GM19025 (cell line): Measurements from ENCODE around the gene RIPOR2.
"Not testable (repeated sequence)": the region's sequence is repeated elsewhere in the genome, so short reads cannot be mapped to it uniquely, and the experiment has no call there.

Experiments
- ATAC-seq: cut with Tn5 transposase; IDR thresholded peaks from one replicate; pipeline ENCODE4 v1.9.1; 2021; ENCODE audit warnings: mild to moderate bottlenecking, low read depth, moderate library complexity; ENCODE audit not compliant: unreplicated experiment

The RIPOR2 gene

GRCh38 chr6:24953726-24954125, 18.0 kb upstream of the RIPOR2 start:
- ATAC-seq, result no peak

GRCh38 chr6:24951811-24952299, 16.1 kb upstream of the RIPOR2 start:
- ATAC-seq, result no peak

DNA sequence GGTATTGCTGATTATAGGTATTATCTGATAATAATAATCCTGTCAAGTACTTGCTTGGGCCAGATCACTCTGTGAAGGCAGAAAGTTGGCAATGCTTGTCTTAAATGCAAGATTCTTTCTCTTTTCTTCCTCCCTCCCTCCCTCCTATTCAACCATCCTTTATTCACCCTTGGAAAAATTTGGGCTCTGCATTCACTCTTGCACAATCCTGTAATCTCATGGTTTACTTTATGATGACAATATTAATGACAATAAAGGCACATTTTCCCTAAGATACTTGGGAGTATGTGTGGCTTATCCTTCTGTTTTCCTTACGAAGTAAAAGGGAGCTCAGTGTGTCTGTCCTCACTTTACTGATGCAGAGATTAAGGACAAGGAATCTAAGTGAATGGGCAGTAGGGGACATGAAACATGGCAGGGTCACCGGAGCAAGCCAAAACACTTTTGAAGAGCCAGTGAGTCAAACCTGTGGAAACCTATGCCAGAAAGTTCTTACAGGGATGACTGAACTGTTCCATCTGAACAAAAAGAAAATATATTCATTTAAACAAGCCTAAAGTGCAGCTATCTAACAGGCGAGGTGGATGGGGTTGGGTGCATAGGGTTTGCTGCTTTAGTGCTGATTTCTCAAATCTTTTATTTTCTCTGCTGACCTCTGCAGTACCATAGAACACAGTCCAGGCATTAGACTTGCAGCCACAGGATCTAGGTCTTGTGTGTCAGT, 14.6 kb upstream of the RIPOR2 start:
- ATAC-seq, result no peak

DNA sequence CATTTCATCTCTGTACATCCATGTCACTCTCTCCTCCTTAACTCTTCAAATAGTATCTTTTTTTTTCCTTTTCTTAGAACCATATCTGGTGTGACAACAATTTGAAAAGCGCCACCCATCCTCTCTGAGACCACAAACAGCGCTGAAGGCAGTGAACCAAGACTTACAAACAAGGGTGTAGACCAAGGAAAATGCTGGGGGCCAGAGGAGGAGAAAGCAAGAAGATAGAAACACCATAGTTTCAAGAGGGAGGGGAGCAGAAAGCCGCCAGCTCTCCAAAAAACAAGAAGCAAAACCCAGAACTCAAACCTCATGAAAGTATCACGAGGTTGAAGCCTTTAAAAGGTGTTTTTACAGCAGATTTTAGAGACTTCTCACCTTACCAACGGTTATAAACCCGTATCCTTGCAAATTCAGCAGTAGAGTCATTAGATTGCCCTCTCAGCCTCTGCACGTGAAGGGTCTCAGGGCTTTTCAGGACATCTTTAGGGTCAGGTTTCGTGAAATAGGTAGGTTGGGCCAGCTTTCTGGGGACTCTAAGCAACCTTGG, 13.3 kb upstream of the RIPOR2 start:
- ATAC-seq, result peak; percentile 93

GRCh38 chr6:24948261-24948660, 12.5 kb upstream of the RIPOR2 start:
- ATAC-seq, result not testable (repeated sequence)

DNA sequence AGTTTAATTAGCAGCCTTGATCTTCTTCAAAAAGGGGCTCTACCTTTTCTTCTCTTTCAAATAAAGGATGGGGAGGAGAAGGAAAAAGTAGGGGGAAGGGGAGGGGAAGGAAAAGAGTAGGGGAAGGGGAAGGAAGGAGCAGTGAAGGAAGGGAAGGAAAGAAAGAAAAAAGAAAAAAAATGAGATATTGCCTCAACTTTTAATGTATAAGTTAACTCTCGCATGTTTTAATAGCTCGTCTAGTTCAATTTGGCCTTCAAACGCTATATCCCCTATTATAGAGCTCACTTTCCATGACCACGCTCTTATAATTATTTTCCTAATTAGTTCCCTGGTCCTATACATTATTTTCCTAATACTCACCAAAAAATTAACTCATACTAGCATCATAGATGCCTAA, 11.9 kb upstream of the RIPOR2 start:
- no peak for ATAC-seq

DNA sequence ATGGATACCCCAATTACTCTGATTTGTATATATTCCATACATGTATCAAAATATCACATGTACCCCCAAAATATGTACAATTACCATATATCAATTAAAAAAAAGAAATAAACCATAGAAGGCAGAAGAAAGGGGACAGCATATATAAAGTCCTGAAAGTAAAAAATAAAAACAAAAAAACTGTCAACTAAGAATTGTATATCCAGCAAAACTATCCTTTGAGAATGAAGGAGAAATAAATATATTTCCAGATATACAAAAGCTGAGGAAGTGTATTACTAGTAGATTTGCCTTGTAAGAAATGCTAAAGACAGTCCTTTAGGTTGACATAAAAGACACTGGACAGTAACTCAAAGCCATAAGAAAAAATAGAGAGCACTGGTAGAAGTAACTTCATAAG, 9.3 kb upstream of the RIPOR2 start:
- ATAC-seq, result no peak

DNA sequence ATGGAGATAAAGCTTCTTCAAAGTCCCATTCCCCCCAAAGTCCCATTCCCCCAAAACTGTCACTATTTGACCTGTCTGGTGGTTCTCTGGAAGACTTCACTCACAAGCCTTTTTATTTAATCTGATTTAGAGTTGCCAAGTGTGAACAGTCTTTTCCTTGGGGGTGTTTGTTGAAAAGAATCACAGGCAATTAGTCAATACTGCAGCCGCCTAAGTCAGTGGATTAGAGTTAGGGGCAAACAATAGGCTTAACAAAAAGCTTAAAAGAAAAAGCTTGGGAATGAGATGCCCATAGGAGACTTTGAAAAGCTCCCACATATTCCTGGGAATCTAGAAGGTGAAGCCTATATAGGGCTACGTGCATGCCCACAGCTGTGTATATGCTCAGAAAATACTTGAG, 8.0 kb upstream of the RIPOR2 start:
- ATAC-seq, result no peak

DNA sequence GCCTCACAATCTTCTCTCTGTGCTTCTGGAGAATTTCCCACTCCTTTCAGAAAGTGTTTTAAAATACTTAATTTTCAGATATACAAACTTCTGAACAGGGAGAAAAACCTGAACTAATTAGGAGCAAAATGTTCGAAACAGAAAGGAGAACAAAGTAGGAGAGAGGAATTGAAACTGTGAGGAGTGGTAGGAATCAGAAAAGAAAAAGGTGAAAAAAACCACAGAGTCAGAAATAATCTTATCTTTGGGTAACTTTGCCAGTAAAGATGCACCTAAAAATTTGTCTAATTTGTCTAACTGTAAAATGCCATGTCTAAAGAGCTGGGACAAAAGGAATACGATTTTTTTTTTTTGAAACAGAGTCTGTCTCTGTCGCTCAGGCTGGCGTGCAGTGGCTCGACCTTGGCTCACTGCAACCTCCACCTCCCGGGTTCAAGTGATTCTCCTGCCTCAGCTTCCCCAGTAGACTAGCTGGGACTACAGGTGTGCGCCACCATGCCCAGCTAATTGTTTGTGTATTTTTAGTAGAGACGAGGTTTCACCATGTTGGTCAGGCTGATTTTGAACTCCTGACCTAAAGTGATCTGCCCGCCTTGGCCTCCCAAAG, 4.7 kb upstream of the RIPOR2 start:
- no peak for ATAC-seq

- ATAC-seq, result peak; percentile 69
These were observed 1.0 kb upstream of the RIPOR2 start for GRCh38 chr6:24936641-24937317.

DNA sequence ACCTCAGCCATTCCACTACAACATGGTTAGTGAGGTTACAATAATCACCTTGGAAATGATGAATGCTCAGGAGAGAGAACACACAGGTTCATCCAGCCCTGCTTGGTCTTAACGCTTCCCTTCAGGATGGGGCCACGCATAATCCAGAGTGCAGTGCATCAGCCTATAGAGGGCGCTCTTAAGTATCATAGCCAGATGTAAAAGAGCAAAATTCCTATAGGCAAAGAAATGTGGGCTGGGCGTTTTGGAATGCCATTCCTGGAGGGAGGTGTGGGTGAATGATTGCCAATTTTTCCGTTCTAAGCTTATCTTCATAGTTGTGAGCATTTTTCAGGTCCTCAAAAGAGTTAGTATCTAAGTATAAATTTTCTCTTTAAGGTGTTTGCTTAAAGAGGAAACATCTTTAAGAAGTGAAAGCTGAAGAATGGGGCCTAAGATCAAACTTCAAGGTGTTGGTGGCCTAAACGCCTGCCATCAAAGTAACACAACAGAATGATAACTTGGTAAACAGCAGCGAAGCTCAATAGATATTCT, 1.8 kb downstream of the RIPOR2 start:
- no peak for ATAC-seq

DNA sequence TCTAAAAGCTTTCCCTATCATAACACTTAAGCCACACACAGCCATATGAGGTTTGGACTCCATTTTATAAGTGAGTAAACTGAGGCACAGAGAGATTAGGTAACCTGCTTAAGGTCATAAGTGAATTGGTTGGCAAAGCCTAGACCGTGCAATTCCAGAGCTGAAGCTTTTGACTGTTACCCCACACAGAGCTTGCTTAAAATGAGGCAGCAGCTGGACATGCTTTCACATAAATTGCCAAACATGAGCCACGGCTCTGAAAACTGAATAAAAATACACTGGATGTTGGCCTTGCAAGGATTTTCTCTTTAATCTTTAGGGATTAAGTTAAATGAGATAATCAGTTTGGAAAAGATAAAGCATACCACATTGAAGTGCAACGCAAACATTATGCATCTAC, 2.5 kb downstream of the RIPOR2 start:
- peak; percentile 1 for ATAC-seq

DNA sequence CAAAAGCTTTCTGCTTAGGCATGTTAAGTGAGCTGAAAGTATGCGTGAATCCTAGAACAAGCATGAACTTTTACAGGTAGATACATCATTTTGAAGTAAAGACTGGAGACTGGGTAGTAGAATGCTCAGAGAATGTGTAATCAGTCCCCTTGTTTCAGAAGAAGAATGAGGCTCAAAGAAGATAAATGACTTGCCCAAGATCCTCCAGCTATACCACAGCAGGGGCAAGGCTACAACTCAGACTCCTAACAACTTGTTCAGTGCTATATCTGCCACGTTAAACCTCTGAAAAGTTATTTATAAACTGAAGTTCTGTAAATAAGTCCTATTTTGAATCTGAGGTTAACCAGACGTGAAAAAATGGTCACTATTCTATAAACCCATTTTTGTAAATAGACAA, 2.9 kb downstream of the RIPOR2 start:
- ATAC-seq, result peak; percentile 27

DNA sequence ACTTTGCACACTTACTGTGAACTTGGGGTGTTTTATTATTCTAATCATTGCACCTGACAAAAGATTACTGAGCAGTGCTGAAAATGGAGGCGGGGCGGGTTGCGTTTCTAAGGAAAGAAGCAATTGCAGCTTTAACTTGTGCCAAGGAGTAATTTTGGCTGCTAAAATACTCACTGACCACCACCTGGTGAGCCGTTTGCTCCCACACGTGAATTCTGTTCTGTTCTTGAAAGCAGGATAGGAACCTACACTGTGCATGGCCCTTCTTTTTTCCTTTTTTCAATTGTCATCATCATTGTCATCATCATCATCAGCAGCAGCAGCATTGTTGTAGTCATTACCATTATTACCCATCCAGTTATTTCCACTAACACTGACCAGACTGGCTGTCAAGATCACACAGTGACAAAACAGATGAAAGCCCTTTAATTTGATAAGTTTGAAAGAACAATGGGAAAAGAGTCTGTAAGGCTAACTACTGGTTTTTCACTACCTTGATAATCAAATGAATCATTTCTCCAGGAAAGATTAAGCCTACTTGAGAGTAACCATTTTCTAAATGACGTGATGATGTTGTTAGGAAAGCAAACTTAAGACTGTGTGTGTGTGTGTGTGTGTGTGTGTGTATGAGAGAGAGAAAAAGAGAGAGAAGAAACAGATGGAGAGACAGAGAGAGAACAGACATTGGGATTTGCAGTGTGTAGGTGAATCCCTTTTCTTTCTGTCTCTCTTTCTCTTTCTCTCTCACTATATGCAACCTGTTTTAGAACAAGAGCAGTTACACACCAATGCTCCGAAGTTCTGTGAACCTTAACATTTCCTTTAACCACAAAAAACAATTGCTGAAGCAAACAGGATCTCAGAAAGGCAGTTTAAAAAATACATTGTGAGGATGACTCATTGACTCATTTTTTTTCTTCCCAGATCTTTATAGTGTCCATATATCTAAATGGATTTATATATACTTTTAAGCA, 3.8 kb downstream of the RIPOR2 start:
- no peak for ATAC-seq

- no peak for ATAC-seq
These were observed 4.5 kb downstream of the RIPOR2 start for GRCh38 chr6:24931296-24931695.

DNA sequence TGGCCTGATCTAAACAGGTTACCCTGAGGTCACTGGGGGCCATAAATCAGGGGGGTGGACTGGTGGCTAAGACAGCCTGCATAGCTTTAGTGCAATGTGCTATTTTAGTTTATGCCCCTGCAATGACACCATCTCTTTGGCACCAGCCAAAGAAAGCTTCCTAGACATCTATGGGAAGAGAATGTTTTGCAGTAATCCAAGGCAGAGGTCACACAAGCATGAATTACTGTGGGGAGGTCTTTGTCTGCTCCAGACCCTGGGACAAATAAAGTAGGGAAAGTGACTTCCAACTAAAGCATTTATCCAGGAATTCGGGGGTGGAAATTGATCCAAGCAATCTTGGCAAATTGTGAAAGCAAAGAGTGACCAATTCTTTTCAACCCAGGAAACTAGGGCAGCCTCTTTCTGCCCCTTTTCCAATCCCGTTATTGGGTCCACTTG, 5.3 kb downstream of the RIPOR2 start:
- ATAC-seq, result no peak

DNA sequence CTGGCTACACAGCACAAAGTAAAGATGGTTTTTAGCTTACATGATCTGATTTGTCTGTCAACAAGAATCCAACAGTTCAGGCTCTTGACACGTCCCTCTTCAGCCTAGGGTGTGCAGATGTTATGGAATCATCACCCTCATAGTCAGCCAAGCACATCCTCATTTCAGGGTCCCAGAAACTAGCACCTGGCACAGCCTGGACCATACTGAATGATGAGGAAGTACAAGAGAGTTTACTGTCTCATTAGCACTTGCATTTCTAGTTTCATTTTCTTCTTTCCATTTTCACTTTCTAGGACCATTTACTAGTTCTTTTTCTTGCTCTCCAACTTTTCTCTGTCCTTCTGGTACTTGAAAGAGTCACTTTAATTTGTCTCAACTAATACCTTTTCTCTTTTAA, 6.5 kb downstream of the RIPOR2 start:
- ATAC-seq, result peak; percentile 39

- no peak for ATAC-seq
These were observed 7.6 kb downstream of the RIPOR2 start for GRCh38 chr6:24927985-24928745.

DNA sequence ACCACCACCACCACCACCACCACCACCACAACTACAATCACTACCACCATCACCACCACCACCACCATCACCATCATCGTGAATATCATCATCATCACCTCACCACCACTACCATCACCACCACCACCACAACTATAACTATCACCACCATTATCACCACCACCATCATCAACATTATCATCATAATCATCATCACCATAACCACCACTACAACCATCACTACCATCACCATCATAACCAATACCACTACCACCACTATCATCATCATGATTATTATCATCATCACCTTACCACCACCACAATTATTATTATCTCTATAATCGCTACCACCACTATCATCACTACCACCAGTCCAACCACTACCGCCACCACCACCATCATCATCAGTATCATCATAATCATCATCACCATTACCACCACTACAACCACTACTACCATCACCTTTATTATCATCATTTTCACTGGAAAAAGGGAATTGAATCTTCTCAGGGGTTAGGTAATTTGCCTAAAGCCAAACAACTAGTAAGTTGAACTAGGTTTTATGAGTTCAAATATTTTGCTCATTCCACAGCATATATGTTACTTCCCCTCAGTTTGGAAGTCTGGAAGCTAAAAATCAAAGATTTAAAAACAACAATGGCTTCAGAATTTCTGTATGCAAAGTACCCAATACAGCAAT, 8.3 kb downstream of the RIPOR2 start:
- no peak for ATAC-seq
